CD4-positive, alpha-beta T cell treated with Interleukin-6 at 100 ng/mL for 8 hours (primary cell): ENCODE measurements around the gene PRKCE.
A peak's percentile ranks its signal among the peaks of the same experiment; 100 is the strongest.

Experiments used
- DNase-seq: peaks from one replicate; pipeline ENCODE4 v3.0.0-alpha.2; 2020; ENCODE audit warnings: mixed read lengths, low spot score

PRKCE gene

DNA sequence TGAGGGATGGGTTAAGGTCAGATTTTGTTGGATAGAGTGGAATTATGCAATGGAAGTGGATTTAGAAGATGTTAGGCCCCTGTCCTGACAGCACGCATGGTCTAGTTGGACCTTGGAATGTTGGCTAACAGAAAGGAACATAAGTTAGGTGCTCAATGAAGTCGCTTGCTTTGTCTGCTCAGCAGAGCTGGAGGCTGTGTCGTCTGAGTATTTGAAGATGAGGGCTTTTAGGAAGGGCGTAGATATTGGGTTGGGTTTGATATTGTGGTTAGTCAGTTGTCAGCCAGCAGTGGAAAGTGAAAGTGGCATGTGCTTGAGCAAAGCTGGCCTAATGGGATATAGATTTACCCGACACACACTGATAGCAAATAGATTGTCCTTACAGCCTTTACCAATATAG, 239.3 kb downstream of the PRKCE start:
- DNase-seq: peak; percentile 36

DNA sequence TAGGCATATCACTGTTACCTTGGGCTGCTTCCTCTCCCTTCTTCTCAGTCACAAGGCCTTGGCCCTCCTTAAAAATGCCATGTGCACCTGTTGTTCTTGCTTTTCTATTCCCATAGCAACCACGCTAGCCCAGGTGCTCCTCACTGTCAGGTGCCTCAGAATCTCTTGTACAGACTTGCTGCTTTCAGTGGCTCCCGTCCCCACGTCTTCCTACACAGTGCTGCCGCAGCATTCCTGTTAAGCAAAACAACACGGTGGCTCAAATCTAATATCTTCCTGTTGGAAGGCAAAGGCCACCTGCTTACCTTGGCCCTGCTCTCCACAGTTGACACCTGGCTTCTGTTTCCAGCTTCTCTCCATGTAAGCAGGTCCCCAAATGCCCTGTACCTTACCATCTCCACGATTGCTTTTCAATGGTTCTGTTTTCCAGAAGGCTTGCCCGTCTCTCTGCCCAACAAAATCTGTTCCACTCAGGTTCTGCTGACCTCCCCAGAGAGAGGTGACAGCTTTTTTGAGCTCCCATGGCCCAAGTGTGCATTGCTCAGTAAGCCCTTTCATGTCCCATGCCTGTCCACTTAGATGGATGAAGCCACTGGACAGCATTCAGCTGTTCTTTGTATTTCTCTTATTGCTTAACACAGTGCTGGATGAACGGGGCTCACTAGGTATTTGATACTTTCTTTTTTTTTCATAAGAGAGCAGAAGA, 240.4 kb downstream of the PRKCE start:
- no peak for DNase-seq

DNA sequence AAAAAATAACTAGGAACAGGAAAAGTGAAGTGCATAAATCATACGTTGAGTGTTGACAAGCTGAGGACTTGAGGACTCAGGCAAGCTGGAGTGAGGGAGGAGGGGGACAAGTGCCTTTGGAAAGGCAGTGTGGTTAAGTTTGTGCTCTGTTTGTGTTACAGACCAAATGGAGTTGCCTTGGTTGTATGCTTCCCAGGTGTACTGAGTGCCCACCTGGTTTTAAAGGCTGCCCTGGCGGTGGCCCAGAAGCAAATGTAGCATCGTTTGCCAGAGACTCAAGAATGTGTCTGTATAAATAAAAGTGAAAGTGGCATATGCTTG, 240.9 kb downstream of the PRKCE start:
- no peak for DNase-seq

DNA sequence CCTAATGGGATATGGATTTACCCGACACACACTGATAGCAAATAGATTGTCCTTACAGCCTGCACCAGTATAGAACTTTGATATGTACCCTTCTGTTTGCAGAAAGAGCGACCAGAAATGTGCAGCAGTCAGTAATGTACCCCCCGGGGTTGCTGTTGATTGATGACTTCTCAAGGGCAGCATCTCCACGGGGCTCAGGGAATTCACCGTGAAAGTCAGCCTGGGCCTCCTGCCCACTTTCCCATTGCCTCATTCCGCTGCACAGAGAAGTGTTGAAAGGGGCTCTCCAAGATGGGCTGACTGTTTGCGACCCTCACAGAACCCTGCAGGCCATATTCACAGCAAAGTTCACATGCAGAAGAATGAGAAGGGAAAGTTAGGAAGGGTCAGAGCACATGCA, 241.3 kb downstream of the PRKCE start:
- no peak for DNase-seq

DNA sequence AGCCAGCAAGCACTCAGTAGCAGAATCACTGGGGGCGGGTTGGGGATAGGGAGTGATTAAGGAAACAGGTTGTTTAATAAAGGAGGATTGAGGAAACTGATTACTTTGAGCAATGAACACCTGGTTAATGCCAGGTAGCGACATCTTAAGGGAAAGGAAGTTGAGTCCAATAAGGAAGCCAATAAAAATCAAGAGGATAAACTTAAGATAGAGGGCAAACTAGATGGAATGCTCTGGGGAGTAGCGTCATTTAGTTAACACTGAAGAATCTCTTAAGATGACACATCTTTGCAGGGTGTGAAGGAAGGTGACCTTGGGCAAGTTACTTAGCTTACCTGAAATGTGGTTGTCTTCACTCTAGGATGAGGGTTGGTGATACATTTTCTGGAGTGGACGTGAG, 242.7 kb downstream of the PRKCE start:
- DNase-seq: no peak

DNA sequence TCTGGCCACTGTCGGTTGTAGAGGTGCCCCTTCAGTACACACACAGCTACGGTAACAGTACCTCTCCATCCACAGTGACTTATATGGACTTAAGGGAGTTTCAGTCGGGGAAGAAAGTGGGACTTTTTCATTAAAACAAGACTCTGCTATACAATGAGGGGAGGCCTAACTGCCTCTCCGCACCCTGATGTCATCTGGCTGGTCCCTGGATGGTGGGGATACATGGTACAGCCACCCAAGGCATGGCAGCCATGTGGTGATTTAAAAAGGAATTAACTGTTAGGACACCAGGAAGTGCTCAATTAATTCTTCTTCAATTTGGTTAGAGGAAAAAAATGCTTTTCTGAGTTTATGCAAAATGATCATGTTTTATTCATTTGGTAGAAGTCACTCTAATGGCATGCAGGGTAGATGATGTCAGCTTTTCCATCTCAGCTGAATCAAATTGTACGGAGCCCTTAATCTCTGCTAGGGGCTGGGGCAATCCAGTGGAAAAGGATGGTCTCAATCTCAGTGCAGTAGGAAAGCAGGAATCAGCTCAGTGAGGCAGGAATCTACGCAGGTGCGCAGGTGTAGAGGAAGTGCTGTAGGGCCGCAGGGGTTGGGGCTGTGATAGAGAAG, 243.9 kb downstream of the PRKCE start:
- DNase-seq: no peak

DNA sequence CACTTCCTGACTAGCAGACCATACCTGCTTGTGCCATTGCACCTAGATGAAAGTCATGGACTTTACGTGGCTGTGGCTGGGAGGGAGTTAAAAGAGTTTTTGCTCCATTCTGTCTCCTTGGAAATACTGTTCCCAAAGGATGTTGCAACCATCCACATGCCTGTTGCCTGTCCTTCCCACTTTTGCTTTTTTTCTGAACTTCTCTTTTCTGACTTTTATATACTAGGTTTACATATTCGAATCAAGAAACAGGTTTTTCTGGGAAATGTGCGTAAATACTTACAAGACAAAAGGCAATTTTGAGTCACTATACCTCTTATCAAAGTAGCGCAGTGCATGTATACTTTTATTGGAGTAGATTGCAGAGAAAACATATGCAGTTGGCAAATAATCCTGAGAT, 244.8 kb downstream of the PRKCE start:
- DNase-seq: no peak

DNA sequence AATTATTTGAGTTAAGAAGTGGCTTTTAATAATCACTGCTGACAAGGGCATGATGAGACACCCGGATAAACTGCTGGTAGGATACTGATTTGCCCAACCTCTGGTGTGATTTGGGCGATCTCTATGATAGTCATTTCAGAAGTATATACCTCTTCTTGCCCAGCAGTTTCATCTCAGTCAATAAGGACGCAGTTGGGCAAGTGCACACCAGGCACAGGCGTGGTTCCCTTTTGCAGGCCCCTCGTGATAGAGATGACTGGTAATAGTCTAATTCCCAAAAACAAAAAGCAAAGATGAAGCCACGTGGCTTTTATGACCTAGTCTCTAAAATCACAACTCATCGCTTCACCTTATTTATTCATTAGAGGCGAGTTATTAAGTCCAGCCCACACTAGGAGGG, 246.4 kb downstream of the PRKCE start:
- no peak for DNase-seq

DNA sequence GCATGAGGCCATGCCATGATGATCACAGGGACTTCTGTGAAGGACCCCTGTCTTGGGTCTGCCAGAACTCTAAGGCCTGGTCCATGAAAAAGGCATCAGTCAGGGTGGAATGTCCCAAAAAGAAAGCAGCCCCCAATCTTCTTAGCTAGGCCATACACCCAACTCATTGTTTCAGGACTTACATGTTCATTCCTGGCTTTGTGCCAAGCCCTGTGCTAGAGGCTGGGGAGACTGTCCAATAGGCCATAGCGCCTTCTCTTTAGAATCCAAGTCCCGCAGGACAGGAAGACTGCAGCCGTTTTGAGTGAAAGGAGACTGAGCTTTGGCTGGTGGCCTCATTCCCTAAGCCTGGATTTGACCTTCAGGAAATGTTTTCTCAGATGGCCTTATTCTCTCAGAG, 247.3 kb downstream of the PRKCE start:
- no peak for DNase-seq

DNA sequence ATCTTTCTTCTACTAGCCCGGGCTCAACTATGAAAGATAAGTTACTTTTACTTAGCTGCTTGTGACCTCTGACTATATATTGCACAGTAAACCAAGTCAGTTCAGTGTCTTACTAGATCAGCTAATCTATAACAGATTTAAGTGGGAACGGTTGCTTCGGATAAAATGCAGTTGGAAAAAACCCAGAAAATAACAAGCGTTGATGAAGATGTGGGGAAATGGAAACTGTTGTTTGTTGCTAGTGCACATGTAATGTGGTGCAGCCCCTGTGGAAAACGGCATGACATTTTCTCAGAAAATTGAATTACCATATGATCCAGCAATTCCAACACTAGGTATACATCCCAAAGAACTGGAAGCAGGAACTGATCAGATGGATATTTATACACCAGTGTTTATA, 248.5 kb downstream of the PRKCE start:
- no peak for DNase-seq

DNA sequence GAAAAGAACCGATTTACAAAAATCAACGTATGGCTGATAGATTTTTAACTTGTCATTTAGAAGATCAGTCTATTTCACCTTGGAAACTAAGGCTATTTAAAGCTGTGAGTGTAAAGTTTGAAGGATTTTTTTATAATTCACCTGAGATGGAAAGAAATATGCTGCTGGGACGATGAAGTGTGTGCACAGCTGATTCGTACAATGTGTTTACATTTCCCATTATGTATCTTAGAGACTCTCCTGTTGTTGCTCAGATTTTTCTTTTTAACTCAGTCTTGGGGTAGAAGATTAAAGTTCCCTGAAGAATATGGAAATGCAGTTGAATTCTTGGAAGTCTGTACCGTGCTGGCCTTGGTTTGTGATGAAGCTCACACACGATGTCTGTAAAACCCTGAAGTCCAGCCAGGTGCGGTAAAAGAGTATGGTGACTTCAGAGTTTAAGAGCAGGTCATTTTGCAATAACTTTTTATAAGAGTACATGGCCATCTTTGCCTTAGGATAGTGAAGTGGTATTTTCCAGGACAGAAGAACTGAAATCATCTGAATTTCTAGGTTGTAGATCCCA, 250.1 kb downstream of the PRKCE start:
- DNase-seq: no peak

DNA sequence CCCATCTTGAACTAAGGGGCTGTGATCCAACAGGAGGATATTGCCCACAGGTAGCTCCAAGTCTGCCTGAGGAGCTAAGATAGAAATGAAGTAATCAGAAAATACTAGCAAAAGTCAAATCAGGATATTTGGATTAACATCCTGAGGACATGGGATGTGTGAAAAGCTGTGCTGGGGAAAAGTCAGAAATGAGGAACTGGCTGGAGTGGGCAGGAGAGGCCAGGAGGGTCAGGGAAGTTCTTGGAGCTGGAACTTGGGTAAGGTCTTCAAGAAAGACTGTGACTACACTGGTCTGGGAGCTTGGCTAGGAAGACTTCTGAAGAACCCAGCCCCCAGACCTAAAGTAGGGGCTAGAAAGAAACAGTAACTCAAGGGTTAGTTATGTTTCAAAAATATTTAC, 250.9 kb downstream of the PRKCE start:
- DNase-seq: no peak

DNA sequence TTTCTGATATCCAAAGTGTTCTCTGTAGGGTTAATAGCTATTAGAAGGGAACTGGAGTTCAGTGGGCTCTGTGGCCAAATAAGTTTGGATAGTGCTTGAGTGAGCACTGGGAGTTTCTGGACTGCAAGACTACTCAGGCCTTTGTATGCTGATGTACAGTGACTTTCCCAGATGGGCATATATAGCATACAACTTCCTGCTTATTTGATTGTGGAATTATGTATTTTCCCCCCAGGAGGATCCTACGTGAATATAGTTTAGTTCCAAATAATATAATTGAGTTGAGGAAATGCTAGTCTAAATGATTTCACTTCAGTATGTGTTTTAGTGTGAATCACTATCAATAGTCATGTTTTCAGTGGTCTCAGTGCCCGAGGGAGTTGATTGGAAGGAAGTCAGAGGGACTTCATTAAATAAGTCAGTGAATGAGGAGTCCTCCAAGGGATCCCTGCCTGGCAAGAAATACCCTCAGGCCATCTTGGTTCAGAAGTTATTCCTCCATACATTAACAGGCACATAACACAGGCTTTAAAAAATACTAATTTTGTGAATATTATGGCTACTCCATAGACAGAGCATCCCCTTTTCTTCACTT, 251.4 kb downstream of the PRKCE start:
- DNase-seq: no peak

DNA sequence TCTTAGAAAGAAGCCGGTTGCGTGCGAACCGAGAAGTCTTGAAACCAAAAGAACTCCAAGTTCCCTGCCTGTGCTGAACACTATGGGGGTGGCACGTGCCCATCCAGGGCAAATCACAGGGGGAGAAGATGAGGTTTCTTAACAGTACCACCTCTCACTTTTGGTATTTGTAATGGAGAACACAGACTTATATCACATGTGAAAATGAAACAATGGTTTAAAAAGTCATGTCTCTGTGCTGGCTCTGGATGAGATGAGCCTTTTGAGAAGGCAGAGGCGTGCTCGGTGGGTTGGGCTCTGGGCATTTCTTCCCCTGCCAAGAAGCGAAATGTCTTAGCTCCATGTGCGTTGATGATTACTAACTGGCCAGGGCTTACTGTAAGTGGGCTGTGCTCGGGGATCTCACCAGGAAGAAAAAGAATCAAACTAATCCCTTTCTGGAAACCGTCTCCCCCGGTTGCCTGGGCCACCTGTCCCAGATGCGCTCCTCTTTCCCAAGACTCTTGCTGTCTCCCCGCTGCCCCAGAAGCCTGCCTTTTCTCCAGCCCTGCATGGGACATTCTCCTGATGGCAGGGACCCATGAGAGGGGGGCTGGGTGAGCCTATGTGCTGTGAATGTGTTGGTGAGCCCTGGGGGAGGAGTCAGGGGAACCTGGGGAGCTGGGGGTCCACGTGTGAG, 252.9 kb downstream of the PRKCE start:
- DNase-seq: no peak

DNA sequence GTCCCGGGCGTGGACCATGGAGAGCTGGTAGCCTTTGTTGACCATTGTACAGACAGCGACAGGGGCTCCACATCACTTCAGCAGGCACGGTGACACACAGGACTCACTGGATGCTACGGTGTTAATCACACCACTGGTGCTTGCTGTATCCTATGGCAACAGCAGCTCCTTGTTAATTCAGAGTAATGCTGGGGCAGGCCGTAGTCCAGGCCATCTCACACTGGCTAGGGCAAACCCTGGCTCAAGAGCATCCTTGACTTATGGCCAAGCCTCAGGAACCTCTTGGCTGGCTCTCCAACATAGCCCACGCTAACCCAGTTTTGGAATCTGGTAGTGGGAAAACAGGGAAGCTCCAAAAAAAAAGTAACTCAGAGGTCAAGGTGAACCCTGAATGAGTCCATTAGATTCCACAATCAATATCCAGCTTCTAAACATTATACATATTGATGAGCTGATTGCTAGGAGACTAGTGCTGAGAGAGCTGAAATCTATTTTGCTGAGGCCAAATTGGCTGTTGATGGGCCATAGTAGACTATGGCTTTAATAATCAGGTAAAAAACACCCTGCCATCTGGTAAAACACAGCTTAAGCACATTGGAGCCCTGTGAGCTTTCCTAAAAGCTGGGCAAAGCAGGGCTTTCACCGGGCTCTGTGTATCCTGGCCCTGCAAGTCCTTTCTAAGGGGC, 253.6 kb downstream of the PRKCE start:
- DNase-seq: no peak

DNA sequence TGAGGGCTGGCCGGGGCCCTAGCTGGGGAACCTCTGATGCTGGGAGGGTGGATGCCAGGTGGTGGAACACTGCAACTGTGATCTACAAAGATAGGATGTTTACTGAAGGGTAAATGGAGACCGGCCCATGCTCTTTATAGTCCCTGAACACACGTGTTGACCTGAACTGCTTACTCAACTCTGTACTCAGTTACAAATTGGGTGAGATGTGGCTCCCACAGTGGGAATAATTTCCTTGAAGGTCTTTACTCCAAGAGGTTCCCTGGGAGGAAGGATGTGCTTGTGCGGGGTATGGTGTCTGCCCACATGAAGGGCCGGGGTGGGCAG, 254.1 kb downstream of the PRKCE start:
- no peak for DNase-seq

DNA sequence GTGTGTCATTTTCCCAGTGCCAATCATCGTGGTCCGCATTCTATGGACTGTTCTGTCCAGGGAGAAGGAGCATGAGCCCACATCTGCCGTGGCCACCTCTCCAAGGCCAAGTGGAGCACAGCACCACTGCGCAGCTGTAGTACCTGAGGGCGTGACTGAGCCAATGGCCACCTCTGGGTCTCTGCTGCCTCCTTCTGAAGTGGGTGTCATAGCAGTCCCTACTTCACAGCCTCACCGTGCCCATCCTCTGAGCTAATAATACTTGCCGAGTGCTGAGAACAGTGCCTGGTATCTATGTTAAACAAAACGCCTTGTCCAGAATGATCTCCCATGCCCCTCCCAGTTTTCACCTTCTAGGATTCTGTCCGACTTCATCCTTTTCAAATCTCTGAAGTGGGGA, 256.1 kb downstream of the PRKCE start:
- DNase-seq: no peak

DNA sequence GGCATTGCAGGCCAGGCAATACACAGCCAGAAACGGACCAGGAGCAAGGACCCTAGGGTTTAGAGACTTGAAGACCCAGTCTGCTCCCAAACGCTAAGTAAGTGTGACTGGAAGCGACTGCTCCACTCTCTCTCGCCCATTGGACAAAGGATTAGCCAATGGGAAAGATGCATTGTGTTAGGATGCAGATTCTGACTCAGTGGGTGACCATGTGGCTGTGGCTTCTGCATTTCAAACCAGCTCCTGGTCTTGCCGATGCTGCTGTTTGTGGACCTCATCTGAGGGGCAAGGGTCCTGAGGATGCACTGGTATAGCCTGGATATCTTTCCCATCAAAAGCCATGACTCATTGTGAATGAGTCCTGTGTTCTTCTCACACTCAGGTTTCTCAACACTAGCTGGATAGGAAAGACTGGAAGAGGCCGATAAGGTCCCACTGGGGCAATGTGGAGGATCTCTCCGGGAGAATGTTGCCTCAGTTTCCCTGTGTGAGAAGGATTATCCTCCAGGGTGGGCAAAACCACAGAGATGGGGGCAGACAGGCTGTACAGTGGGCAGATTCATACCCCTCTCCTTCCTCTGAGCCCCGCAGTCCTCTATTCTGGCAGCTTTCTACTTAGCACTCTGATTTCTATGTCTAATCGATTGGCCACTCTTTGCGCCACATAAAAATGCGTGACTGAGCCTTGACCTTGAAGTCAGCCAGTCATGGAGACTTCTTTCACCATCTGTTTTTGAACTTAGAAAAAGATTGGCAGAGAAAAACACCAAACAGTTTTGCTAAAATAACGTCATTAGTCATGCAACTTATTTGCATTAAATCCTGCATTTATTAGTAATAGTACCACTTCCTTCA, 257.1 kb downstream of the PRKCE start:
- DNase-seq: no peak

DNA sequence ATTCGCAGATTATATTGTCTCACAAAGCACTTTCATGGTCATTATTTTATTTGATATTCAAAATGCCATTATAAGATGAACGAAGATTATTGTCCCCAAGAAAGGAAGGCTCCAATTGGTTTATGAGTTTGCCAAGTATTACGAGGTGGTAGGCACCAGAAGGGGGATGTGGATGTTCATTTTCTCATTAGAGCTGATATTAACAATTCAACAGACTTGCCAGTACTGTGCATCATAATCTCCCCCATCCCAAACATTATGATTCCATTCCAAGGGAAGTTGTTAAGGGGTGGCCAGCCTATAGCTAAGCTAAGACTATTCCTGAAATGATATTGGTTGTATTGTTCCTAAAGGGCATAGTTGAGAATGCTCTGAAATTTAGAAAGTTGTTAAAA, 257.7 kb downstream of the PRKCE start:
- no peak for DNase-seq

DNA sequence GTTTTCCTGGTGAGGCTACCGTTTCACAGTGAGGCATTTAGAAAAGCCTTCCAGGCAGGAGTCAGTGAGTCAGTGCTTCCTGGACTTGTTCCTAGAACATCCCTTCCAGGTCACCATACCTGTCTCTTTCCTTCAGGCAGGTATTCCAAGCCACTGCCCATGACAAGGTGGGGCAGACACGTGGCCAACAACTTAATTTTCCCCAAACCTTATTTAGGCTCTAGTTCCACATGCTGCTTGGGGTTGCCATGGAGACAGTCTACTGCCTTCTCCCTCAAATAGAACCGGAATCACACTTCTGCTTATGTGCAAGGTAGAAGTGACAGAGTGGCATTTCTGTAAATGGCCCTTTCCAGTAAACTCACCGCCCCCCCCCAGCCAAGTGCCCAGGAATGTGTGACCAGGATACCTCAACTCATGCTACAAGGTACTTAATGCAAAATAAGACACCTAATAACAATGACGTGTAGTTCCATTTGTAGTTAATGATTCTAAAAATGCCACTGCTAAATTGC, 258.3 kb downstream of the PRKCE start:
- DNase-seq: no peak

DNA sequence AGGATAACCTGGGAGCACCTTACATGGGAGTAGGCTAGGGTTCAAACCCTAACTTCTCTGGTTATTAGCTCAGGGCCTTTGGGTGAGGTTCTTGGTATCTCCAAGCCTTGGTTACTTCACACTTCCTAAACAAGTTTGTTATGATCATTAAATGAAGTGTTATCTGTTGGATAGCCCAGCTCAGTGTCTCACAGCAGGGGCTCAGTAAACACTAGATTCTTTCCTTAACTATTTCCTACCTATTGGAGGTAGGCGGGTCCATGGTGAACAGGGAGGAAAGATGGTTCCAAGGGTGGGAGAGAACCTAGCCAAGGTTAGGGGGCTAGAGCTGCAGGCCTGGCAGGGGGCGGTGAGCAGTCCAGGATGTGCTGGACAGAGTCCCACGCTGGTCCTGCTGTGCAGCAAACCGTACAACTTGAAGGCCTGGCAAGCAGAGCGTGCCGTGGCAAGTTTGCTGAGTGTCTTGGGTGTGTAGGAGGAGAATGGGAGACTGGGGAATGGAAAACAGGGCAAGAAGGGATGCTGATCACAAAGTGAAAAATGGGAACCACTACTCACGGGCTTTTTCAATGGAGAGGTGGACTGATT, 259.1 kb downstream of the PRKCE start:
- no peak for DNase-seq
